SK-N-SH (cell line): ENCODE data around the gene CYFIP1. TPM values are rescaled to one million over a fixed set of nuclear protein-coding genes. Genes with fewer than 3 reads are reported as not detected.

Source experiments
- CTCF ChIA-PET: fragments of 300-600, 350-600 bp; formaldehyde crosslinking; extraction: SDS; loops from one replicate; lab custom pipeline; 2021; lab: Yijun Ruan, JAX
- POLR2A ChIA-PET: fragments of 350-600 bp; sonication (Branson Sonifier 250); formaldehyde crosslinking; extraction: SDS; loops from one replicate; lab custom pipeline; 2020; ENCODE audit warnings: antibody characterized with exemption, inconsistent platforms; lab: Yijun Ruan, JAX
- DNase-seq: peaks from one replicate; pipeline ENCODE4 v3.0.0; 2012
- H2AFZ ChIP-seq: fragments of 200-600 bp; sonication (generic); 2 replicates; pipeline ENCODE4 v1.8.1; 2016; ENCODE audit warnings: antibody characterized with exemption, mild to moderate bottlenecking, low read depth
- H3F3A ChIP-seq: fragments of 200-600 bp; sonication (generic); replicated peaks from 2 replicates; pipeline ENCODE3; 2016; ENCODE audit warnings: antibody characterized with exemption, mild to moderate bottlenecking; ENCODE audit not compliant: insufficient read depth
- H3K27ac ChIP-seq, 2 experiments: fragments of 200-500 bp in 1 of 2; fragments of 200-600 bp in 1 of 2; sonication (Bioruptor generic) in 1 of 2; sonication (generic), shearing (Covaris generic) in 1 of 2; 2 replicates each; pipeline versions ENCODE4 v1.5.1 to v1.6.1; 2014 to 2016; ENCODE audit warnings: low read depth in 2 of 2, inconsistent platforms in 1 of 2, low read length in 1 of 2, mild to moderate bottlenecking in 1 of 2, mixed read lengths in 1 of 2
- H3K27me3 ChIP-seq: fragments of 200-600 bp; sonication (generic), shearing (Covaris generic); 2 replicates; pipeline ENCODE4 v1.6.1; 2016; ENCODE audit warnings: mixed run types; ENCODE audit not compliant: insufficient read depth
- H3K36me3 ChIP-seq, 2 experiments: fragments of 200-500 bp in 1 of 2; fragments of 200-600 bp in 1 of 2; sonication (Bioruptor generic) in 1 of 2; sonication (generic) in 1 of 2; replicated peaks in 1 of 2; 2 replicates each; pipeline versions ENCODE3 to v1.5.1; 2014 to 2016; ENCODE audit warnings: low read length in 1 of 2, mild to moderate bottlenecking in 1 of 2; ENCODE audit not compliant: insufficient read depth in 2 of 2, control insufficient read depth in 1 of 2
- H3K4me1 ChIP-seq, 2 experiments: fragments of 200-500 bp in 1 of 2; fragments of 200-600 bp in 1 of 2; sonication (Bioruptor generic) in 1 of 2; sonication (generic), shearing (Covaris generic) in 1 of 2; 2 replicates each; pipeline versions ENCODE4 v1.5.1 to v1.6.1; 2014 to 2016; ENCODE audit warnings: low read depth in 1 of 2, low read length in 1 of 2, mixed run types in 1 of 2; ENCODE audit not compliant: insufficient read depth in 2 of 2, control insufficient read depth in 1 of 2
- H3K4me2 ChIP-seq: fragments of 200-600 bp; sonication (generic), shearing (Covaris generic); 2 replicates; pipeline ENCODE4 v1.6.1; 2017; ENCODE audit warnings: mixed run types
- H3K4me3 ChIP-seq, 2 experiments: fragments of 200-500 bp in 1 of 2; fragments of 200-600 bp in 1 of 2; sonication (Bioruptor generic) in 1 of 2; sonication (generic), shearing (Covaris generic) in 1 of 2; 2 replicates each; pipeline versions ENCODE4 v1.5.1 to v1.8.1; 2014 to 2016; ENCODE audit warnings: low read depth in 2 of 2, inconsistent platforms in 1 of 2, low read length in 1 of 2, mild to moderate bottlenecking in 1 of 2, mixed read lengths in 1 of 2, moderate library complexity in 1 of 2
- H3K79me2 ChIP-seq: fragments of 200-600 bp; sonication (generic); 2 replicates; pipeline ENCODE4 v1.8.1; 2017; ENCODE audit warnings: mild to moderate bottlenecking; ENCODE audit not compliant: insufficient read depth
- H3K9ac ChIP-seq: fragments of 200-600 bp; sonication (generic); 2 replicates; pipeline ENCODE4 v1.6.1; 2017; ENCODE audit warnings: mixed run types
- H3K9me2 ChIP-seq: fragments of 200-600 bp; sonication (generic); 2 replicates; pipeline ENCODE4 v1.6.1; 2017; ENCODE audit warnings: mixed run types
- H3K9me3 ChIP-seq: fragments of 200-600 bp; sonication (generic); 2 replicates; pipeline ENCODE4 v1.6.1; 2017; ENCODE audit warnings: mixed run types, mild to moderate bottlenecking, moderate library complexity
- H4K20me1 ChIP-seq: fragments of 200-600 bp; sonication (generic); 2 replicates; pipeline ENCODE4 v1.6.1; 2017; ENCODE audit warnings: mild to moderate bottlenecking, mixed run types; ENCODE audit not compliant: insufficient read depth
- ELF1 ChIP-seq: IDR thresholded peaks from 2 replicates; pipeline ENCODE4 v1.4.0; 2012
- FOXM1 ChIP-seq: IDR thresholded peaks from 2 replicates; pipeline ENCODE4 v1.4.0; 2012; ENCODE audit warnings: low read depth, mild to moderate bottlenecking
- JUND ChIP-seq: IDR thresholded peaks from 2 replicates; pipeline ENCODE4 v1.4.0; 2012
- NFIC ChIP-seq: IDR thresholded peaks from 2 replicates; pipeline ENCODE4 v1.4.0; 2012; ENCODE audit warnings: borderline replicate concordance
- RAD21 ChIP-seq: IDR thresholded peaks from 2 replicates; pipeline ENCODE4 v1.6.1; 2012; ENCODE audit warnings: mild to moderate bottlenecking, low read length
- REST ChIP-seq: IDR thresholded peaks from 2 replicates; pipeline ENCODE4 v1.6.1; 2012; ENCODE audit warnings: mild to moderate bottlenecking, low read depth, low read length, moderate library complexity
- RFX5 ChIP-seq: IDR thresholded peaks from 2 replicates; pipeline ENCODE4 v1.6.1; 2012; ENCODE audit warnings: mild to moderate bottlenecking, improper control_type of control experiment, low read length
- SIN3A ChIP-seq: IDR thresholded peaks from 2 replicates; pipeline ENCODE4 v1.6.1; 2012; ENCODE audit warnings: low read depth, mild to moderate bottlenecking, low read length, moderate library complexity, borderline replicate concordance
- TCF12 ChIP-seq: IDR thresholded peaks from 2 replicates; pipeline ENCODE4 v1.4.0; 2012
- YY1 ChIP-seq: IDR thresholded peaks from 2 replicates; pipeline ENCODE4 v1.4.0; 2012; ENCODE audit warnings: low read depth, mild to moderate bottlenecking
- WGBS: methylation state at CpG from one replicate; pipeline ENCODE4 v1.1.6; 2017; ENCODE audit warnings: low lambda C conversion rate; 5-methylcytosine and 5-hydroxymethylcytosine counted together
- polyA plus RNA-seq, 3 experiments: library from polyadenylated mRNA; depleted of rRNA; stranded (reverse); fragments of >200 nt; gene quantifications; 2 replicates each; pipeline ENCODE4 v1.2.3, GENCODE V29; 2012
- TF ChIP-seq, protein P1 (sequence below): IDR thresholded peaks from 2 replicates; pipeline ENCODE4; 2012
- TF ChIP-seq, protein P2 (sequence below): IDR thresholded peaks from 2 replicates; pipeline ENCODE4 v1.4.0; 2012; ENCODE audit warnings: low read depth, borderline replicate concordance
- TF ChIP-seq, protein P3 (sequence below): fragments of 150-350 bp; IDR thresholded peaks from 2 replicates; pipeline ENCODE4 v1.6.1; 2017; ENCODE audit warnings: antibody characterized with exemption, low read length, low read depth, borderline replicate concordance

The CYFIP1 gene
- polyA plus RNA-seq, 1 of the 3 experiments (the other 2 are of a cell fraction) = 53.4 TPM

GRCh38 chr15:22887157-22887951 is 92.8 kb downstream of the CYFIP1 start:
- Histone ChIP-seq H2AFZ (no peak overlapping the region), H3K4me3 (no peak overlapping the region), H3K27ac (peak overlapping the region in 1 of 2 experiments; percentile 84; a peak in 2 of 4 replicates), H3K4me1 (peaks cover 0 to 8% of the 10 kb centered on the region in 2 experiments; a peak in 1 of 4 replicates), H3K4me2 (peak overlapping the region; percentile 34), H3K9me3 (no peaks in the 10 kb centered on the region), H3K36me3 (peaks cover 16 to 19% of the 10 kb centered on the region in 2 experiments), H3K79me2 (peaks cover 4% of the 10 kb centered on the region; the same call in 1 of the 2 replicates), H3K9ac (no peak overlapping the region), H3F3A (peaks cover 19% of the 10 kb centered on the region), H4K20me1 (peaks cover 12% of the 10 kb centered on the region), H3K9me2 (no peaks in the 10 kb centered on the region), H3K27me3 (no peaks in the 10 kb centered on the region)
- CTCF ChIA-PET = no interaction called here
- TF ChIP-seq FOXM1 = no peak
- TF ChIP-seq NFIC = 0 out of 2 replicates have a peak, but pooled peaks have one; percentile 28
- TF ChIP-seq, protein P1, sequence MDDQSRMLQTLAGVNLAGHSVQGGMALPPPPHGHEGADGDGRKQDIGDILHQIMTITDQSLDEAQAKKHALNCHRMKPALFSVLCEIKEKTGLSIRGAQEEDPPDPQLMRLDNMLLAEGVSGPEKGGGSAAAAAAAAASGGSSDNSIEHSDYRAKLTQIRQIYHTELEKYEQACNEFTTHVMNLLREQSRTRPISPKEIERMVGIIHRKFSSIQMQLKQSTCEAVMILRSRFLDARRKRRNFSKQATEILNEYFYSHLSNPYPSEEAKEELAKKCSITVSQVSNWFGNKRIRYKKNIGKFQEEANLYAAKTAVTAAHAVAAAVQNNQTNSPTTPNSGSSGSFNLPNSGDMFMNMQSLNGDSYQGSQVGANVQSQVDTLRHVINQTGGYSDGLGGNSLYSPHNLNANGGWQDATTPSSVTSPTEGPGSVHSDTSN = peak; percentile 58
- TF ChIP-seq REST = no peak
- TF ChIP-seq, protein P2, sequence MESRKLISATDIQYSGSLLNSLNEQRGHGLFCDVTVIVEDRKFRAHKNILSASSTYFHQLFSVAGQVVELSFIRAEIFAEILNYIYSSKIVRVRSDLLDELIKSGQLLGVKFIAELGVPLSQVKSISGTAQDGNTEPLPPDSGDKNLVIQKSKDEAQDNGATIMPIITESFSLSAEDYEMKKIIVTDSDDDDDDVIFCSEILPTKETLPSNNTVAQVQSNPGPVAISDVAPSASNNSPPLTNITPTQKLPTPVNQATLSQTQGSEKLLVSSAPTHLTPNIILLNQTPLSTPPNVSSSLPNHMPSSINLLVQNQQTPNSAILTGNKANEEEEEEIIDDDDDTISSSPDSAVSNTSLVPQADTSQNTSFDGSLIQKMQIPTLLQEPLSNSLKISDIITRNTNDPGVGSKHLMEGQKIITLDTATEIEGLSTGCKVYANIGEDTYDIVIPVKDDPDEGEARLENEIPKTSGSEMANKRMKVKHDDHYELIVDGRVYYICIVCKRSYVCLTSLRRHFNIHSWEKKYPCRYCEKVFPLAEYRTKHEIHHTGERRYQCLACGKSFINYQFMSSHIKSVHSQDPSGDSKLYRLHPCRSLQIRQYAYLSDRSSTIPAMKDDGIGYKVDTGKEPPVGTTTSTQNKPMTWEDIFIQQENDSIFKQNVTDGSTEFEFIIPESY = no peak
- TF ChIP-seq TCF12 = peak; percentile 44
- no peak for TF ChIP-seq JUND
- 72% methylated on average over 14 of the region's 14 CpGs for WGBS
- POLR2A ChIA-PET = no interaction called here
- DNase-seq = no peak

- TF ChIP-seq RFX5 (no peak), RAD21 (no peak), ELF1 (no peak), JUND (no peak), YY1 (no peak), SIN3A (no peak)
- TF ChIP-seq, protein P3, sequence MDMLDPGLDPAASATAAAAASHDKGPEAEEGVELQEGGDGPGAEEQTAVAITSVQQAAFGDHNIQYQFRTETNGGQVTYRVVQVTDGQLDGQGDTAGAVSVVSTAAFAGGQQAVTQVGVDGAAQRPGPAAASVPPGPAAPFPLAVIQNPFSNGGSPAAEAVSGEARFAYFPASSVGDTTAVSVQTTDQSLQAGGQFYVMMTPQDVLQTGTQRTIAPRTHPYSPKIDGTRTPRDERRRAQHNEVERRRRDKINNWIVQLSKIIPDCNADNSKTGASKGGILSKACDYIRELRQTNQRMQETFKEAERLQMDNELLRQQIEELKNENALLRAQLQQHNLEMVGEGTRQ = no peak
- no peak overlapping the region for H3K4me2 ChIP-seq
- peaks cover 12% of the 10 kb centered on the region for H4K20me1 ChIP-seq
- ChIA-PET CTCF (no interaction called here), POLR2A (no interaction called here)
- no peaks in the 10 kb centered on the region for H3K9me3 ChIP-seq
- H2AFZ ChIP-seq = no peak overlapping the region
- 98% methylated on average over 6 of the region's 6 CpGs for WGBS
- peaks cover 19% of the 10 kb centered on the region for H3F3A ChIP-seq
- H3K4me1 ChIP-seq = peaks cover 0 to 8% of the 10 kb centered on the region in 2 experiments; a peak in 1 of 4 replicates
- H3K9ac ChIP-seq = no peak overlapping the region
- no peaks in the 10 kb centered on the region for H3K9me2 ChIP-seq
- H3K36me3 ChIP-seq = peaks cover 21 to 26% of the 10 kb centered on the region in 2 experiments
- peaks cover 4% of the 10 kb centered on the region; the same call in 1 of the 2 replicates for H3K79me2 ChIP-seq
- H3K27ac ChIP-seq = no peak overlapping the region
- no peaks in the 10 kb centered on the region for H3K27me3 ChIP-seq
- DNase-seq = no peak
- no peak overlapping the region for H3K4me3 ChIP-seq
These were observed 95.0 kb downstream of the CYFIP1 start for GRCh38 chr15:22885120-22885519.
